HG03025 (cell line): Measurements from ENCODE around the gene PSME4.

Experiments used
- ATAC-seq: cut with Tn5 transposase; IDR thresholded peaks from one replicate; pipeline ENCODE4 v1.9.1; 2021; ENCODE audit warnings: mild to moderate bottlenecking, moderate library complexity; ENCODE audit not compliant: unreplicated experiment, low FRiP score

Gene PSME4, protein sequence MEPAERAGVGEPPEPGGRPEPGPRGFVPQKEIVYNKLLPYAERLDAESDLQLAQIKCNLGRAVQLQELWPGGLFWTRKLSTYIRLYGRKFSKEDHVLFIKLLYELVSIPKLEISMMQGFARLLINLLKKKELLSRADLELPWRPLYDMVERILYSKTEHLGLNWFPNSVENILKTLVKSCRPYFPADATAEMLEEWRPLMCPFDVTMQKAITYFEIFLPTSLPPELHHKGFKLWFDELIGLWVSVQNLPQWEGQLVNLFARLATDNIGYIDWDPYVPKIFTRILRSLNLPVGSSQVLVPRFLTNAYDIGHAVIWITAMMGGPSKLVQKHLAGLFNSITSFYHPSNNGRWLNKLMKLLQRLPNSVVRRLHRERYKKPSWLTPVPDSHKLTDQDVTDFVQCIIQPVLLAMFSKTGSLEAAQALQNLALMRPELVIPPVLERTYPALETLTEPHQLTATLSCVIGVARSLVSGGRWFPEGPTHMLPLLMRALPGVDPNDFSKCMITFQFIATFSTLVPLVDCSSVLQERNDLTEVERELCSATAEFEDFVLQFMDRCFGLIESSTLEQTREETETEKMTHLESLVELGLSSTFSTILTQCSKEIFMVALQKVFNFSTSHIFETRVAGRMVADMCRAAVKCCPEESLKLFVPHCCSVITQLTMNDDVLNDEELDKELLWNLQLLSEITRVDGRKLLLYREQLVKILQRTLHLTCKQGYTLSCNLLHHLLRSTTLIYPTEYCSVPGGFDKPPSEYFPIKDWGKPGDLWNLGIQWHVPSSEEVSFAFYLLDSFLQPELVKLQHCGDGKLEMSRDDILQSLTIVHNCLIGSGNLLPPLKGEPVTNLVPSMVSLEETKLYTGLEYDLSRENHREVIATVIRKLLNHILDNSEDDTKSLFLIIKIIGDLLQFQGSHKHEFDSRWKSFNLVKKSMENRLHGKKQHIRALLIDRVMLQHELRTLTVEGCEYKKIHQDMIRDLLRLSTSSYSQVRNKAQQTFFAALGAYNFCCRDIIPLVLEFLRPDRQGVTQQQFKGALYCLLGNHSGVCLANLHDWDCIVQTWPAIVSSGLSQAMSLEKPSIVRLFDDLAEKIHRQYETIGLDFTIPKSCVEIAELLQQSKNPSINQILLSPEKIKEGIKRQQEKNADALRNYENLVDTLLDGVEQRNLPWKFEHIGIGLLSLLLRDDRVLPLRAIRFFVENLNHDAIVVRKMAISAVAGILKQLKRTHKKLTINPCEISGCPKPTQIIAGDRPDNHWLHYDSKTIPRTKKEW (N-terminal part only)

GRCh38 chr2:53970724-53971602 is at the start of gene PSME4:
Gene PSME4, minus strand, starts transcription at chr2:53970993. Its CDS starts 209 bp downstream, at chr2:53970784.
- ATAC-seq, result peak; percentile 82

DNA sequence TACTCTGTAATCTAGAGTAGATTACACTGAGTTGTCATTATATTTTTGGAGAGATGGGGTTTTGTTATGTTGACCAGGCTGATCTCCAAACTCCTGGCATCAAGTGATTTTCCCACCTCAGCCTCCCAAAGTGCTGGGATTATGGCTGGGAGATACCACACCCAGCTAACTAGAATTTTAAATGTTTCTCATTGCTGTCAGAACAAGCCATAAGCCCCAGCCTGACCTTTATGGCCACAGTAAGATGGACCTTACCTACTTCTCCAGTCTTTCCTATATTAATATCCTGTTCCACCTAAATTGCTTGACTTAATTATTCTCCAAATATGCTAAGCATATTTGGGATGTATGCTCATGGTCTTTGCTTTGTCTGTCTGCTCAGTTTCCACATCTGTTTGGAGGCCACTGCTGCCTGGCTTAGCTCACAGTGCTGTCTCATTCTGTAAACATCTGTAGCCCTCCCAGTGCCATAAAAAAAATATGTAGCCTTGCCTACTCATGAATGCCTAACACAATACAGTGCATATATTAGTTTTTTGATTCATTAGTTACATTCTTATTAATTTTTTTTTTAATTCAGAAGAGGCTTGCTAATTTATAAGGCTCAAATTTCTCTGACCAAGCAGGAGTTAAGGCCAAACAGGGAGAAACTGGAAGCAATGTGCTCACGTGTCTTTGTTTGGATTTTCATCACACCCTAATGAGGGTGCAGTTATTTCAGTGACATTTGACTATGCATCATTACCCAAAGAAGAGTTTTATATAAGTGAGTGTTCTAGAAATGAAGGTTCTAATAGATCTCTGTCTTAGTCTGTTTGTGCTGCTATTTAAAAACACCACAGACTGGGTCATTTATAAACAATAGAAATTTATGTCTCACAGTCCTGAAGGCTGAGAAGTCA is 45.3 kb upstream of the PSME4 start:
- no peak for ATAC-seq

- no peak for ATAC-seq
These were observed 43.2 kb upstream of the PSME4 start for GRCh38 chr2:54013996-54014395.

DNA sequence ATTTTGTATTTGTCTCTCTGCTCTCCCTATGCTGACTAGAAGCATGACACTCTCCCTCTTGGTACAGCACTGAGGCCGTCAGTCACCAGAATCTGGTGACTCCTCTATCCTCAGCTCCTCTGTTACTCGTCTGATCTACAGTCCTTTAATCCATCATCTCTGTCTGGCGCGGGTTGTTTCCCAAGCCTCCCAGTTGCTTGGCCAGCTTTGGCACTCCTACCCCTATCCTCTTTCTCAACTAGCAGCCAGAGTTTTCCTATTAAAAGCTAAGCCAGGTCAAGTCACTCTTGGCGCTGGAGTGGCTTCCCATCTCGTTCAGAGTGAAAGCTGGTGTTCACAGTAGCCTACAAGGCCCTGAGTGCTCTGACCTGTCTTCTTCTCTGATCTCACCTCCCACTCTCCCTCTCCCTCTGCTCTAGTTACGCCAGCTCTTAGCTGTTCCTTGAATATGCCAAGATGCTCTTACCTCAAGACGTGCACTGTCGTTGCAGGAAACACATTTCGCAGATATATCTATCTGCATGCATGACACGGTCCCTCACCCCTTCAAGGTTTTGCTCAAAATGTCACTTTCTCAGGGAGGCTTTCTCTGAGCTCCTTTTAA is 41.8 kb upstream of the PSME4 start:
- no peak for ATAC-seq

GRCh38 chr2:54009549-54009948 is 38.8 kb upstream of the PSME4 start:
- ATAC-seq, result no peak

- no peak for ATAC-seq
These were observed 37.6 kb upstream of the PSME4 start for GRCh38 chr2:54008439-54008838.

DNA sequence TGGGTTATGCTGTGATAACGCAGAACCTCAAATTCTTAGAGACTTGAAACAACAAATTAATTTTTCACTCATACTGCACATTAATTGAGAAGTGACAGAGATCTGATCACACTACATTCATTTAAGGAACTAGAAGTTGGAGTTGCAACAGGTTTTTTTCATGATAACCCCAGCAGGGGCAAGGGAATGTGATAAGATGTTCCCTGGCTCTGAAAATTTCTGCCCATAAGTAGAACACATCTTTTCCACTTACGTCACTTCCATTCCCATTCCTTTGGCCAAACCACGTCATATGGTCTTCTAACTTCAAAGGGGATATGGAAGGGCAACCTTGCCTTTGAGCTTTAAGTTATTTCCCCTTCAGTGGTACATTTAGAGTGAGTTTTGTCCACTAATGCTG is 29.7 kb upstream of the PSME4 start:
- no peak for ATAC-seq

DNA sequence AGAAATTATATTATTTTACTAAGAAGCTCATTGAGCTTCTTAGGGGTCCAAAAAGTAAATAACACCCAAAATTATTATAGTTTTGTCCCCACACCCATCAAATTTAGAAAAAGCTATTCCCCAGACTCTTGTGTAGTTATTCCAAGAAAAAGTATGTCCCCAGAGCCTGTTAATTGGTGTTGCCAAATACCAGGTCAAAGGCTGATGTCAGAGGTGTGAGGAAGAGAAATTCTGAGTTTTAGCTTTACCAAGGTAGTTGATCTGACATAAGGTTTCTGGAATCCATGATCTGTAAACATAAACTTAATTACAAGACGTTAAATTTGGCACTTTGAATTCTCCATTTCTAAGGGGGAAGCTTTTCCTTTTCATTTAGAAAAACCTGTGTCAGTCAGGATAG is 29.3 kb upstream of the PSME4 start:
- ATAC-seq, result no peak

GRCh38 chr2:53998834-53999233 is 28.0 kb upstream of the PSME4 start:
- no peak for ATAC-seq

DNA sequence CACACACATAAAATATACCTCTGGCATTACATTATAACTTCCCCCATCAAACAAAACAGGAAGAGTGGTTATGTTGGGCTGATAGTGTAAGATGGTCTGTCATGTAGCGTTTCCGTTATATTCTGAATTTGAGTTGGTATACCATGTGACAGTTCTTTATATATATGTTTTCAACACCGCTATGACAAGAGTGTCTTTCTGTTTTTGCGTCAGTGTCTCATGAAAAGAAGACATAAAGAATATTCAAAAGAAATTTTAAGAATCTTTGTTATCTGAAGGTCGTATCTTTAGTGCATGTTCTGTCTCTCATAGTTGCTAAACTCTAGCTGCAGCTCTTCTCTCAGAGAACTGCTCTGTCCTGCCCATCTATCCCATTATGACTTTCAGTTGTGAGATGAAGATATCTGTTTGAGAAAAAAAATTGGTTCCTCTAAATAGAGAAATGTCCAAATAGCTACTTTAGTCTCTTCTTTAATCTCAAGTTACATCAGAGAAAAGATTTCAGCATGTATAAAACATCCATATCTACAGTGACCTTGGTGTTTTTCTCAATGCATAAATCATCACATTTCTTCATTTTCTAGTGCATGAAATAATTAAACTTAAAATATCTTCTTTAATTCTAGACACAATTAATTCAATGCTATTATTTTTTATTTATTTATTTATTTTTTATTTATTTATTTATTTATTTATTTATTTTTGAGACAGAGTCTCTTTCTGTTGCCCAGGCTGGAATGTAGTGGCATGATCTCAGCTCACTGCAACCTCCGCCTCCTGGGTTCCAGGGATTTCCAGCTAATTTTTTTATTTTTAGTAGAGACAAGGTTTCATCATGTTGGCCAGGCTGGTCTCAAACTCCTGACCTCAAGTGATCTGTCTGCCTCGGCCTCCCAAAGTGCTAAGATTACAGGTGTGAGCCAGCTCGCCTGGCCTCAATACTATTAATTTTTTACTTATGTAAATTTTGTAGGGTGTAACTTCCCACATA is 24.3 kb upstream of the PSME4 start:
- ATAC-seq, result peak; percentile 44

GRCh38 chr2:53991948-53992347 is 21.2 kb upstream of the PSME4 start:
- no peak for ATAC-seq

DNA sequence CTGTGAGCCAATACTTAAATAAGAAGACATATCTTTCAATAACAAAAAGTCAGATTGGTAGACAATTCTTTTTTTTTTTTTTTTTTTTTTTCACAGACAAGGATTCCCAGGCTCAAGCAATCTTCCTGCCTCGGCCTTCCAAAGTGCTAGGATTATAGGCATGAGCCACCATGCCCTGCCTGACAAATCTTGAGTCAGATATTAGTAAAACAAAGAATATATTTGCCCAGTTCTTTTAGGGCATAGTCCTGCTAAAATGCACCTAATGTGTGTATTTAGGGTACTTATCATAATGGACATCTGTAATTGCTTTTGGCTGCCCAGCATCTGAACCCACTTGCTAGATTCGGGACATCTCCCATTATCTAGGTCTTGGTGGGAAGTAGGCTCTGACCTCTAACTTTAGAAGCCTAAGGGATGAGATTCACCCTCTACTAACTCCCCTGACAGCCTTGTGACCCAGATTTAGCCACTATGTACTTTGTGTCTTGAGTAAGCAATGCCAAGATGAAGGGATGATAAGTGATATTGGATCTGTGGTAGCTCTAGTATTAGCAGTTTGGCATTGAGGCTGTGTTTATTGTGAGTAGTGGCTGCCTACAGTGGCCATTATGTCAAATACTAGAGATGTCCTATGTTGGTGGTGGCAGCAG is 18.5 kb upstream of the PSME4 start:
- ATAC-seq, result no peak

DNA sequence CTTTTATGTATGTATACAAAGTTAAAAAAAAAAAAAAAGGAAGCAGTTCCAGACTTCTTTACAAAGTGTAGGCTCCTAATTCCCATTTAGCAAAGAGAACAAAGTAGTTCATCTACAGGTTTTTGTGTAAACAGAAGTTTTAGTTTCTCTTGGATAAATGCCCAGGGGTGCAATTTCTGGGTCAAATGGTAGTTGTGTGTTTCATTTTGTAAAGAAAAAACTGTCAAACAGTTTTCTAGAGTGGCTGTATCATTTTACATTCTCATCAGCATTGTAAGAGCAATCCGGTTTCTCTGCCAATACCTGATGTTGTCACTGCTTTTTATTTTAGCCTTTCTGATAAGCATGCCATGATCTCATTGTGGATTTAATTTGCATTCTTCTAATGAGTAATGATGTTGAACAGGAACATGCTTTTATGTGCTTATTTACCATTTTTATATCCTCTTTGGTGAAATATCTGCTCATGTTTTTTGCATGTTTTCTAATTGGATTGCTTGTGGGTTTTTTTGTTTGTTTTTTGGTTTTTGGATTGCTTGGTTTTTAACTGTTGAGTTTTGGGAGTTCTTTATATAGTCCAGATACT is 16.6 kb upstream of the PSME4 start:
- no peak for ATAC-seq

GRCh38 chr2:53985646-53986045 is 14.9 kb upstream of the PSME4 start:
- ATAC-seq, result no peak

GRCh38 chr2:53969968-53970723 is 647 bp downstream of the PSME4 start:
- ATAC-seq, result peak; percentile 38
